ENCODE measurements around the gene GNG12. TPM values are rescaled to one million over a fixed set of nuclear protein-coding genes. Genes with fewer than 3 reads are reported as not detected.

Gene GNG12
- total RNA-seq, 4 donors from 2014 or later: 17.9 to 24.5 (median 22.1) TPM

- Histone ChIP-seq H3K9me3 (no peaks in the 10 kb centered on the region), H3K4me1 (peaks cover 17 to 23% of the 10 kb centered on the region in 2 donors), H3K27me3 (no peaks in the 10 kb centered on the region), H3K4me3 (no peak overlapping the region), H3K27ac (no peak overlapping the region), H3K36me3 (no peaks in the 10 kb centered on the region)
- no peak for TF ChIP-seq POLR2A (IDR thresholded peaks at IDR 0.05)
- ATAC-seq (no peak), DNase-seq (no peak)
- in situ Hi-C loops (cut with MboI; ENCODE audit: low sequenced_read_pairs in 4 of 4) (no loop called here), intact Hi-C loops (cut with DNase I; ENCODE audit: low total_unique reads) (no loop called here)
These were observed 110.8 kb downstream of the GNG12 start for GRCh38 chr1:67722292-67722944.

- Histone ChIP-seq H3K36me3 (no peaks in the 10 kb centered on the region), H3K4me3 (no peak overlapping the region), H3K9me3 (no peaks in the 10 kb centered on the region), H3K4me1 (peaks cover 18 to 23% of the 10 kb centered on the region in 2 donors), H3K27me3 (no peaks in the 10 kb centered on the region), H3K27ac (no peak overlapping the region)
- no peak for TF ChIP-seq POLR2A (IDR thresholded peaks at IDR 0.05)
- TF ChIP-seq CTCF (IDR thresholded peaks at IDR 0.05 in 4 of 5, conservative IDR thresholded peaks at IDR 0.05 in 1 of 5): no peak
- intact Hi-C loops (cut with DNase I; ENCODE audit: low total_unique reads) (no loop called here), in situ Hi-C loops (cut with MboI; ENCODE audit: low sequenced_read_pairs in 4 of 4) (no loop called here)
- DNase-seq (no peak), ATAC-seq (no peak)
These were observed 111.5 kb downstream of the GNG12 start for GRCh38 chr1:67721650-67722291.

- peaks cover 18 to 23% of the 10 kb centered on the region in 2 donors for H3K4me1 ChIP-seq
- intact Hi-C loops (cut with DNase I; ENCODE audit: low total_unique reads): no loop called here
- no peak overlapping the region for H3K4me3 ChIP-seq
- no peaks in the 10 kb centered on the region for H3K27me3 ChIP-seq
- H3K27ac ChIP-seq: no peak overlapping the region
- DNase-seq: no peak
- ATAC-seq: no peak
- in situ Hi-C loops (cut with MboI; ENCODE audit: low sequenced_read_pairs in 4 of 4): no loop called here
- no peaks in the 10 kb centered on the region for H3K36me3 ChIP-seq
- no peaks in the 10 kb centered on the region for H3K9me3 ChIP-seq
- TF ChIP-seq POLR2A (IDR thresholded peaks at IDR 0.05): no peak
- TF ChIP-seq CTCF (IDR thresholded peaks at IDR 0.05 in 4 of 5, conservative IDR thresholded peaks at IDR 0.05 in 1 of 5): no peak
These were observed 112.2 kb downstream of the GNG12 start for GRCh38 chr1:67721112-67721511.

GRCh38 chr1:67719329-67720196 lies 113.7 kb downstream of the GNG12 start:
- H3K36me3 ChIP-seq: no peaks in the 10 kb centered on the region
- intact Hi-C loops (cut with DNase I; ENCODE audit: low total_unique reads) (no loop called here), in situ Hi-C loops (cut with MboI; ENCODE audit: low sequenced_read_pairs in 4 of 4) (no loop called here)
- no peak for TF ChIP-seq CTCF (IDR thresholded peaks at IDR 0.05 in 4 of 5, conservative IDR thresholded peaks at IDR 0.05 in 1 of 5)
- no peak for TF ChIP-seq POLR2A (IDR thresholded peaks at IDR 0.05)
- H3K27ac ChIP-seq: no peak overlapping the region
- no peak for DNase-seq
- H3K4me1 ChIP-seq: peaks cover 13 to 18% of the 10 kb centered on the region in 2 donors
- no peaks in the 10 kb centered on the region for H3K9me3 ChIP-seq
- H3K4me3 ChIP-seq: no peak overlapping the region
- no peaks in the 10 kb centered on the region for H3K27me3 ChIP-seq
- ATAC-seq: no peak

- ATAC-seq (peak in 1 of 2 donors; percentile 20), DNase-seq (no peak)
- Histone ChIP-seq H3K27me3 (no peaks in the 10 kb centered on the region), H3K27ac (no peak overlapping the region), H3K9me3 (no peaks in the 10 kb centered on the region), H3K4me1 (peaks cover 4 to 24% of the 10 kb centered on the region in 2 donors), H3K4me3 (no peak overlapping the region), H3K36me3 (no peaks in the 10 kb centered on the region)
- TF ChIP-seq POLR2A (IDR thresholded peaks at IDR 0.05) (no peak), CTCF (IDR thresholded peaks at IDR 0.05 in 4 of 5, conservative IDR thresholded peaks at IDR 0.05 in 1 of 5) (no peak)
- intact Hi-C loops (cut with DNase I; ENCODE audit: low total_unique reads) (no loop called here), in situ Hi-C loops (cut with MboI; ENCODE audit: low sequenced_read_pairs in 4 of 4) (no loop called here)
These were observed 115.4 kb downstream of the GNG12 start for GRCh38 chr1:67717876-67718275.
